Measurements from ENCODE around the gene MDFI. TPM values are rescaled to one million over a fixed set of nuclear protein-coding genes. Genes with fewer than 3 reads are reported as not detected.

MDFI gene
- total RNA-seq, 1 experiment from 2014 or later = 86.2 TPM

DNA sequence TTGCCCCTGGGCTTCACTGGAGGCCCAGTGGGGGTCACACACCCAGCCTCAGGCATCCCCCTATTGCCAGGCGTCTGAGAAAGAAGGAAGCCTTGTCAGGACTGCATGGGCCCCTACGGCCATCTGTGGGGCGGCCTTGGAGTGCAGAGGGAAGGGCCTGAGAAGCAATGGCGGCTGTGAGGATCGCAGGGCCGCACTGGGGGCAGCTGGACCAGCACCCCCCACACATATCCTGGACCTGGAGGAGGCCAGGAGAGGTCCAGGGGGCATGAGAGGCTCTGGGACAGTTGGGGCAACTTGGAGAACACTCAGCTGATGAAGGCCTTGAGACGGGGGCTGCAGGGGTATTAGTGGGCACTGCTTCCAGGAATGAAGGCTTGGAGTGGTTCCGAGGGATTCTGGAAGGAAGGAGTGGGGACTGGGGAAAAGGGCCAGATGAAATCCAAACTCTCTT lies 16.5 kb downstream of the MDFI start (continued):
- TF ChIP-seq, protein P1, sequence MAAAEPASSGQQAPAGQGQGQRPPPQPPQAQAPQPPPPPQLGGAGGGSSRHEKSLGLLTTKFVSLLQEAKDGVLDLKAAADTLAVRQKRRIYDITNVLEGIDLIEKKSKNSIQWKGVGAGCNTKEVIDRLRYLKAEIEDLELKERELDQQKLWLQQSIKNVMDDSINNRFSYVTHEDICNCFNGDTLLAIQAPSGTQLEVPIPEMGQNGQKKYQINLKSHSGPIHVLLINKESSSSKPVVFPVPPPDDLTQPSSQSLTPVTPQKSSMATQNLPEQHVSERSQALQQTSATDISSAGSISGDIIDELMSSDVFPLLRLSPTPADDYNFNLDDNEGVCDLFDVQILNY (CRISPR knock-in tag; IDR thresholded peaks at IDR 0.05) = no peak
- TF ChIP-seq RORB (CRISPR knock-in tag; IDR thresholded peaks at IDR 0.05) = no peak
- TF ChIP-seq ESRRA (CRISPR knock-in tag; IDR thresholded peaks at IDR 0.05; ENCODE audit: borderline replicate concordance) = no peak
- TF ChIP-seq, protein P2, sequence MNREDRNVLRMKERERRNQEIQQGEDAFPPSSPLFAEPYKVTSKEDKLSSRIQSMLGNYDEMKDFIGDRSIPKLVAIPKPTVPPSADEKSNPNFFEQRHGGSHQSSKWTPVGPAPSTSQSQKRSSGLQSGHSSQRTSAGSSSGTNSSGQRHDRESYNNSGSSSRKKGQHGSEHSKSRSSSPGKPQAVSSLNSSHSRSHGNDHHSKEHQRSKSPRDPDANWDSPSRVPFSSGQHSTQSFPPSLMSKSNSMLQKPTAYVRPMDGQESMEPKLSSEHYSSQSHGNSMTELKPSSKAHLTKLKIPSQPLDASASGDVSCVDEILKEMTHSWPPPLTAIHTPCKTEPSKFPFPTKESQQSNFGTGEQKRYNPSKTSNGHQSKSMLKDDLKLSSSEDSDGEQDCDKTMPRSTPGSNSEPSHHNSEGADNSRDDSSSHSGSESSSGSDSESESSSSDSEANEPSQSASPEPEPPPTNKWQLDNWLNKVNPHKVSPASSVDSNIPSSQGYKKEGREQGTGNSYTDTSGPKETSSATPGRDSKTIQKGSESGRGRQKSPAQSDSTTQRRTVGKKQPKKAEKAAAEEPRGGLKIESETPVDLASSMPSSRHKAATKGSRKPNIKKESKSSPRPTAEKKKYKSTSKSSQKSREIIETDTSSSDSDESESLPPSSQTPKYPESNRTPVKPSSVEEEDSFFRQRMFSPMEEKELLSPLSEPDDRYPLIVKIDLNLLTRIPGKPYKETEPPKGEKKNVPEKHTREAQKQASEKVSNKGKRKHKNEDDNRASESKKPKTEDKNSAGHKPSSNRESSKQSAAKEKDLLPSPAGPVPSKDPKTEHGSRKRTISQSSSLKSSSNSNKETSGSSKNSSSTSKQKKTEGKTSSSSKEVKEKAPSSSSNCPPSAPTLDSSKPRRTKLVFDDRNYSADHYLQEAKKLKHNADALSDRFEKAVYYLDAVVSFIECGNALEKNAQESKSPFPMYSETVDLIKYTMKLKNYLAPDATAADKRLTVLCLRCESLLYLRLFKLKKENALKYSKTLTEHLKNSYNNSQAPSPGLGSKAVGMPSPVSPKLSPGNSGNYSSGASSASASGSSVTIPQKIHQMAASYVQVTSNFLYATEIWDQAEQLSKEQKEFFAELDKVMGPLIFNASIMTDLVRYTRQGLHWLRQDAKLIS (CRISPR knock-in tag; IDR thresholded peaks at IDR 0.05; ENCODE audit: borderline replicate concordance) = no peak
- TF ChIP-seq, protein P3, sequence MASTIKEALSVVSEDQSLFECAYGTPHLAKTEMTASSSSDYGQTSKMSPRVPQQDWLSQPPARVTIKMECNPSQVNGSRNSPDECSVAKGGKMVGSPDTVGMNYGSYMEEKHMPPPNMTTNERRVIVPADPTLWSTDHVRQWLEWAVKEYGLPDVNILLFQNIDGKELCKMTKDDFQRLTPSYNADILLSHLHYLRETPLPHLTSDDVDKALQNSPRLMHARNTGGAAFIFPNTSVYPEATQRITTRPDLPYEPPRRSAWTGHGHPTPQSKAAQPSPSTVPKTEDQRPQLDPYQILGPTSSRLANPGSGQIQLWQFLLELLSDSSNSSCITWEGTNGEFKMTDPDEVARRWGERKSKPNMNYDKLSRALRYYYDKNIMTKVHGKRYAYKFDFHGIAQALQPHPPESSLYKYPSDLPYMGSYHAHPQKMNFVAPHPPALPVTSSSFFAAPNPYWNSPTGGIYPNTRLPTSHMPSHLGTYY (CRISPR knock-in tag; IDR thresholded peaks at IDR 0.05) = no peak
- TF ChIP-seq NFATC4 (CRISPR knock-in tag; IDR thresholded peaks at IDR 0.05) = no peak

DNA sequence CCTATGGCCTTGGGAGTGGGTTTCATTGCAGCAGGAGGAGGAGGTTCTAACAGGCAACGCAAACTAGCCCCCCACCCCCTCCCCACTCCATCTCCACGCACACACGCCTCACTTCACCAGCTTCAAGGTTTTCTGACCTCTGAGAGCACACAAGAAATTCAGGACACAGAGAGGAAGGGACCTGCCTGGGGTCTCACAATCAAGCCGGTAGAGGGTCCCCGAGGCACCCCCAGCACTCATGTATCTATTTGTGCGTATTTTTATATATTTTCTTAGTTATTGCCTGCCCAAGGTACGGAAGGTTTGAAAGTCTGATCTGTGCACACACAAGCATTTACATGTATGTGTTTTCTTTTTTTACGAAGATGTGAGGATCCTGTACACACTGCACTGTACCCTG lies 16.9 kb downstream of the MDFI start:
- H3K4me3 Mint-ChIP-seq = no peak overlapping the region
- no peak for DNase-seq (ENCODE audit: low spot score)
- H3K9me3 Mint-ChIP-seq = no peaks in the 10 kb centered on the region
- peaks cover 28% of the 10 kb centered on the region for H3K4me1 Mint-ChIP-seq
- POLR2A ChIA-PET = no interaction called here
- TF ChIP-seq ZNF232 (CRISPR knock-in tag; IDR thresholded peaks at IDR 0.05) = no peak
- H3K27ac Mint-ChIP-seq = peak overlapping the region; percentile 75; the same call in 1 of the 2 replicates
- H3K27me3 Mint-ChIP-seq (ENCODE audit: low read depth) = no peaks in the 10 kb centered on the region; the same call in 1 of the 2 replicates
- H3K36me3 Mint-ChIP-seq = peaks cover 20% of the 10 kb centered on the region
- CTCF ChIA-PET = interaction anchor here (1.0 to 2.5 kb wide), 6 partner anchors 24 to 288 kb away, joined by 3 to 11 read pairs (median 4); no protein-coding TSS in a partner anchor
- no peak for ATAC-seq

DNA sequence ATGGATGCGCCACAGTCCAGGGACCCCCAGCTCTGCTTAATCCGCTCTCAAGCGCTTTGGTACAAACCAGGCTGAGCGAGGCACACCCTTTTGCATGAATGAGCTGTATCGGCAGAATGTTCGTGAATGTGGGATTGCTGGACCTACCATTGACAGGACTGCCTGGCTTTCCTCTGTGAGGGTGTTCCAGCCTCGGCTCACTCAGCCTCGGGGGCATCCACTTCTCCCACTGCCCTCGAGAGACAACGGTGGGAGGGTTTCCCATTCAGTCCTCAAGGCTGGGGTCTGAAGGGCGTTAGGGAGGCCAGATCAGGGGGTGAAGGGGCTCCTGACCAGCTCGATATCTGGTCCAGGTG lies 17.4 kb downstream of the MDFI start:
- DNase-seq (ENCODE audit: low spot score) (no peak), ATAC-seq (peak; percentile 8)
- TF ChIP-seq NR2C2 (CRISPR knock-in tag; IDR thresholded peaks at IDR 0.05) (no peak), NR1H2 (CRISPR knock-in tag; IDR thresholded peaks at IDR 0.05) (no peak), ZNF219 (CRISPR knock-in tag; IDR thresholded peaks at IDR 0.05; ENCODE audit: borderline replicate concordance) (no peak)
- POLR2A ChIA-PET = no interaction called here
- Mint-ChIP-seq H3K27ac (0 out of 2 replicates have a peak overlapping the region, but pooled peaks have one; percentile 75), H3K27me3 (ENCODE audit: low read depth) (peaks cover 3% of the 10 kb centered on the region), H3K4me3 (no peak overlapping the region), H3K36me3 (peaks cover 15% of the 10 kb centered on the region), H3K4me1 (peaks cover 28% of the 10 kb centered on the region), H3K9me3 (no peaks in the 10 kb centered on the region)
- CTCF ChIA-PET = interaction anchor here (1.0 to 2.5 kb wide), 6 partner anchors 24 to 288 kb away, joined by 3 to 11 read pairs (median 4); no protein-coding TSS in a partner anchor

DNA sequence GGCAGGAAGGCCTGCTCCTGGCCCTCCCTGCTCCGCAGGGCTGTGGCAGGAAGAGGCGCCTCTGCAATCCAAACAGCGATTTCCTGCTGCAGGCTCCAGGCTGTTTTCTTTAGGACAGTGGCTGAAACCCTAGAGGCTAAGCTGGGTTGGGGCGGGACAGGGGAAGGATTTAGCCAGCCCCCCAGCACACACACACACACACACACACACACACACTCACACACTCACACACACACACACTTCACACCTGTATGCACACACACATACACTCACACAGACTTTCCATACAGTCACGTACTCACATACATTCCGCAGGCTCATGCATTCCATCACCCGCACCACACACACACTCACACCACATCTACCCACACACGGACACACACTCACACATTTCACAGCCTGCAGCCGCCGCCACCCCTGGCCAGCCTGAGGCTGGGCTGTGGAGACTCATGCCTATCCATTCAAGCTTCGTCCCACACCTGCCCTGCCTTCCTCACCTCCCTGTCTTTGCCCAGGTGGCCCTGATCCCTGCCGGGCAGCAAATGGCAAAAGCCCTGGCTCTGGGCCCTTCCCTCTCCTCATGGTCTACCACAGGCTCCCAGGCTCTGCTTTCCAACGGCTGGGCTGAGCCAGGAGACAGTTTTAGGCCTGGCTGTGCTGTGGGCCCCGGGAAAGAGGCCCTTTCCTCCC lies 17.9 kb downstream of the MDFI start:
- peaks cover 12% of the 10 kb centered on the region for H3K36me3 Mint-ChIP-seq
- H3K4me1 Mint-ChIP-seq = peaks cover 28% of the 10 kb centered on the region
- no peak overlapping the region for H3K4me3 Mint-ChIP-seq
- DNase-seq (ENCODE audit: low spot score) (no peak), ATAC-seq (peak; percentile 51)
- CTCF ChIA-PET = interaction anchor here (1.0 to 2.5 kb wide), 6 partner anchors 23 to 289 kb away, joined by 3 to 11 read pairs (median 4); no protein-coding TSS in a partner anchor
- POLR2A ChIA-PET = no interaction called here
- peaks cover 3% of the 10 kb centered on the region for H3K27me3 Mint-ChIP-seq (ENCODE audit: low read depth)
- peak overlapping the region; percentile 62 for H3K27ac Mint-ChIP-seq
- H3K9me3 Mint-ChIP-seq = no peaks in the 10 kb centered on the region
- TF ChIP-seq TP53 (CRISPR knock-in tag; IDR thresholded peaks at IDR 0.05) (0 out of 2 replicates have a peak, but pooled peaks have one; percentile 50), NR1H2 (CRISPR knock-in tag; IDR thresholded peaks at IDR 0.05) (no peak)
